HG03066 (cell line): ENCODE measurements around the gene CYP4A11.
"Not testable (repeated sequence)": the region's sequence is repeated elsewhere in the genome, so short reads cannot be mapped to it uniquely, and the experiment has no call there.

ENCODE experiments used
- ATAC-seq: cut with Tn5 transposase; IDR thresholded peaks from one replicate; pipeline ENCODE4 v1.9.1; 2021; ENCODE audit warnings: low read depth; ENCODE audit not compliant: unreplicated experiment

The CYP4A11 gene, protein sequence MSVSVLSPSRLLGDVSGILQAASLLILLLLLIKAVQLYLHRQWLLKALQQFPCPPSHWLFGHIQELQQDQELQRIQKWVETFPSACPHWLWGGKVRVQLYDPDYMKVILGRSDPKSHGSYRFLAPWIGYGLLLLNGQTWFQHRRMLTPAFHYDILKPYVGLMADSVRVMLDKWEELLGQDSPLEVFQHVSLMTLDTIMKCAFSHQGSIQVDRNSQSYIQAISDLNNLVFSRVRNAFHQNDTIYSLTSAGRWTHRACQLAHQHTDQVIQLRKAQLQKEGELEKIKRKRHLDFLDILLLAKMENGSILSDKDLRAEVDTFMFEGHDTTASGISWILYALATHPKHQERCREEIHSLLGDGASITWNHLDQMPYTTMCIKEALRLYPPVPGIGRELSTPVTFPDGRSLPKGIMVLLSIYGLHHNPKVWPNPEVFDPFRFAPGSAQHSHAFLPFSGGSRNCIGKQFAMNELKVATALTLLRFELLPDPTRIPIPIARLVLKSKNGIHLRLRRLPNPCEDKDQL

GRCh38 chr1:46941135-46941694 is at the start of gene CYP4A11:
CYP4A11 (minus strand) TSS chr1:46941476; CDS start chr1:46941433, 43 bp downstream.
- no peak for ATAC-seq

GRCh38 chr1:46990541-46990940 is 49.3 kb upstream of the CYP4A11 start:
- ATAC-seq: not testable (repeated sequence)

GRCh38 chr1:46983830-46984586 is 42.7 kb upstream of the CYP4A11 start:
- no peak for ATAC-seq

DNA sequence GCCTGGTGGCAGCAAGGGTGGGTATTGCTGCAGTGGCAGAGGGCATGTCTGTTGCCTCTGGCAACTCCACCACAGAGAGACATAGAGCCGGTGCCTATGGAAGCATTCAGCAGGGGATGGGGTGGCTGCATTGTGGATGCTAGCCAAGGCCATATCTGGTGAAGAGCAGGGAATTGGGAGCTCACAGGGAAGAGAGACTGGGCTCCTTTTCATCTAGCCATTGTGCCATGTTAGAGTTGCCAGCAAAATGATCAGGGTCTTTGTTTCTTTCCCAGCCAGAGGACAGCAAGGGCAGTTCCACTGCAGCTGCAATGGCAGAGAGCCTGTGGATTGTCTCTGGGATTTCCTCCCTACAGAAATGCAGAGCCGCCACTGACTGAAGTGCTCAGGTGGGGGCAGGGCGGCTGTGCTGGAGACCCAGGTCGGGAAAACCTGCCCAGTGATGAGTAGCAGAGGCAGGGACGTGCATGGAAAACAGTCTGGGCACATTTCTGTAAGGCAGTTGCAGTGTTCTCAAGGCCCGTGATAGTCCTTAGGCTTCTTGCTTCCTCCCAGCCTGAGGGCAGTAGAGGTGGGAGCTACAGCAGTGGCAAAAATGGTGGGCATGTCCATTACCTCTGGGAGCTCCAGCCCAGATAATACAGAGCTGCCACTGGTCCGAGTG is 42.0 kb upstream of the CYP4A11 start:
- ATAC-seq: no peak

DNA sequence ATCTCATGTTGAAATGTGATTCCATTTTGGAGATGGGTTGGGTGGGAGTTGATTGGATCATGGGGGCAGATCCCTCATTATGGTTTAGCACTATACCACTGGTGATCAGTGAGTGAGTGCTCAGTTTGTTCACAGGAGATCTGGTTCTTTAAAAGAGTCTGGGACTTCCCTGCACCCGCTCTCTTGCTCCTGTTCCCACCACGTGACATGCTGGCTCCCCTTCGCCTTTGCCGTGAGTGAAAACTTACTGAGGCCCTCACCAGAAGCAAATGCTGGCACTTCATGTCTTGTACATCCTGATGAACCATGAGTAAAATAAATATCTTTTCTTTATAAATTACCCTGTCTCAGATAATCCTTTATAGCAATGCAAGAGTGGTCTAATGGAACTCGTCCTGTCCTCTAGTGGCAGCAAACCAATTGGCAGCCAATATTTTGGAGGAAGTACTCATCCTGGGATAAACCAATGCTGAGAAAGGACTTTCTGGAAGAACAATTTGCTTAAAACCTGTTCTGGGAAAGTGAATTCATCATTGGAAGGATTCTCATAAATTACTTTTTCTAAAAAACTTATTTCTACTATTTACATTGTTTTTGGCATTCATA is 27.8 kb upstream of the CYP4A11 start:
- no peak for ATAC-seq

- not testable (repeated sequence) for ATAC-seq
These were observed 21.0 kb upstream of the CYP4A11 start for GRCh38 chr1:46962272-46962671.

DNA sequence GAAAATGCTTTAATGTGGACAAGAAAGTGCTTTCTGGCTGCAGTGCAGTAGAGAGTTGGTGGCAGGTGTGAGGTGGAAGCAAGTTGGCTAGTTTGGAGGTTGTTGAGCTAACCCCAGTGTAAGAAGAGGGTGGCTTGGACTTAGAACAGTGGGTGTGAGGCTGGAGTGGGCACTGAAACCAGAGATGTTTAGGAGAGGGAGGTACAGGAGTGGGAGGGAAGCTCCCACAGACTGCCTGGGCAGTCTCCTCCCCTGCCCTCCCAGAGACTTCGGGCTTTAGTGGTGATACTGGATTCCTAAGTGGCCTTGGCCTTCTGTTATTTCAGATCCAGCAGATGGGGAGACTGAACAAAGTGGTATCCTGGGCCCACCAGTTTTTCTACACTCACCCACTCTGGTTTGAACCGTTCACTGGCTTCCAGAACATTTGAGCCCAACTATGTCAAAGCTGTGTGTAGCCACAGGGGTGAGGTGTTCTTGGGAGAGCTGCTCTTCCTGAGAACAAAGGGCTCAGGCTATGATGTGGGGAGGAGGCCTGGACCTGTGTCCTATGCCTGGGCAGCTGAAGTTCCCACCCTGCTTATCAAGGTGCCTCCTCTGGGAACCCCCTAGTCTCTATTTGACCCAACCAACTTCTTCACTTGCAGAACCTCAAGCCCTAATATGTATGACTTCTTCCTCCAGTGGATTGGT is 19.9 kb upstream of the CYP4A11 start:
- ATAC-seq: no peak

DNA sequence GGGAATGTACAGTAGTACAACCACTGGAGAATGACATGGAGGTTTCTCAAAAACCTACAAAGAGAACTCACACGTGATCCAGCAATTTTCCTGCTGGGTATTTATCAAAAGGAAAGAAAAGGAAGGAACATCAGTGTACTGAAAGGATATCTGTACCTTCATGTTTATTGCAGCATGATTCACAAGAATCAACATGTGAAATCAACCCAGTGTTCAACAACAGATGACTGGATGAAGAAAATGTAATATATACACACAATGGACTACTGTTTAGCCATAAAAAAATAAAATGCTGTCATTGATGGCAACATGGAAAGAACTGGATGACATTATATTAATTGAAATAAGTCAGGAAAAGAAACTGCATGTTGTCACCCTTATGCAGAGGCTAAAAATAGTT is 19.0 kb upstream of the CYP4A11 start:
- ATAC-seq: no peak

GRCh38 chr1:46955116-46955515 is 13.8 kb upstream of the CYP4A11 start:
- not testable (repeated sequence) for ATAC-seq

- not testable (repeated sequence) for ATAC-seq
These were observed 12.6 kb upstream of the CYP4A11 start for GRCh38 chr1:46953847-46954246.

- not testable (repeated sequence) for ATAC-seq
These were observed 8.1 kb upstream of the CYP4A11 start for GRCh38 chr1:46949417-46949666.

- ATAC-seq: no peak
These were observed 7.5 kb upstream of the CYP4A11 start for GRCh38 chr1:46948629-46949416.

GRCh38 chr1:46947706-46948105 is 6.4 kb upstream of the CYP4A11 start:
- ATAC-seq: not testable (repeated sequence)

GRCh38 chr1:46942086-46942485 is 810 bp upstream of the CYP4A11 start:
- ATAC-seq: no peak

DNA sequence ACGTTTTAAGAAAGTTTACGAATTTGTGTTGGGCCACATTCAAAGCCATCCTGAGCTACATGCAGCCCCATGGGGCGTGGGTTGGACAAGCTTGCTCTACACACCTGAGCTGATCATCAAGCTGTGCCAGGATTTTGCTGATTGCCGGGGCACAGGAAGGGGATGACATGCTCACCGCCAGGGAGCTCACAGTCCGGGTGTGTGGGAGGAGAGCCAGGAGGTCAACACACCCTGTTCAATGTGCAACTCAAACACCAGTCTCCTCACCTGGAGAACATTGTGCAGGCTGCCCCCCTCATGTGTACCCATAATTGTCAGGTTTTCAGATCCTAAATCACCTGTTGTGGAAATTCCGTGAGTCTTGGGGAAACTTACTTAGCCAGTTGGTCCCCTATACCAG is 969 bp downstream of the CYP4A11 start:
- ATAC-seq: no peak

GRCh38 chr1:46937270-46937669 is 4.0 kb downstream of the CYP4A11 start:
- ATAC-seq: no peak

- ATAC-seq: no peak
These were observed 4.5 kb downstream of the CYP4A11 start for GRCh38 chr1:46936788-46937187.

GRCh38 chr1:46934852-46935251 is 6.4 kb downstream of the CYP4A11 start:
- not testable (repeated sequence) for ATAC-seq

GRCh38 chr1:46932020-46932419 is 9.3 kb downstream of the CYP4A11 start:
- not testable (repeated sequence) for ATAC-seq
